Measurements from ENCODE around the gene ZWILCH. TPM values are rescaled to one million over a fixed set of nuclear protein-coding genes. Genes with fewer than 3 reads are reported as not detected.
A peak's percentile ranks its signal among the peaks of the same experiment; 100 is the strongest.

The ZWILCH gene
- total RNA-seq (28.8 and 29.8 TPM in 2 replicates), polyA plus RNA-seq (5.7 and 9.3 TPM in 2 replicates), polyA minus RNA-seq (17.5 and 20.9 TPM in 2 replicates), Bru-seq, nascent RNA (percentile 73 among the genes with signal in this experiment), BruChase-seq, experiment 1, labeled RNA remaining after a 6-hour chase (percentile 73 among the genes with signal in this experiment), BruChase-seq, experiment 2, labeled RNA remaining after a 2-hour chase (percentile 81 among the genes with signal in this experiment)
- polyA plus RNA-seq (2011; cell fraction: cytosol; rRNA removed): 16.8 and 17.1 TPM in 2 replicates
- polyA plus RNA-seq (2011; cell fraction: nucleus; rRNA removed): 19.6 and 32.0 TPM in 2 replicates
- 15.7 and 28.2 TPM in 2 replicates for polyA plus RNA-seq (2012)
- polyA minus RNA-seq (2011; cell fraction: cytosol; rRNA and poly(A)+ RNA removed): 47.4 TPM
- 8.6 and 24.0 TPM in 2 replicates for polyA minus RNA-seq (2011; cell fraction: nucleus; rRNA and poly(A)+ RNA removed)
- long read RNA-seq, transcript ZWILCH-202 (19 exons, 3,256 nt): minor isoform, 12 of 99 reads
- long read RNA-seq, transcript ZWILCH-201 (19 exons, 3,960 nt): major isoform, 69 of 99 reads
- long read RNA-seq, partial matches to known transcripts: 4 of 99 reads
- long read RNA-seq, other reads (novel, unspliced or antisense): 12 of 99 reads

DNA sequence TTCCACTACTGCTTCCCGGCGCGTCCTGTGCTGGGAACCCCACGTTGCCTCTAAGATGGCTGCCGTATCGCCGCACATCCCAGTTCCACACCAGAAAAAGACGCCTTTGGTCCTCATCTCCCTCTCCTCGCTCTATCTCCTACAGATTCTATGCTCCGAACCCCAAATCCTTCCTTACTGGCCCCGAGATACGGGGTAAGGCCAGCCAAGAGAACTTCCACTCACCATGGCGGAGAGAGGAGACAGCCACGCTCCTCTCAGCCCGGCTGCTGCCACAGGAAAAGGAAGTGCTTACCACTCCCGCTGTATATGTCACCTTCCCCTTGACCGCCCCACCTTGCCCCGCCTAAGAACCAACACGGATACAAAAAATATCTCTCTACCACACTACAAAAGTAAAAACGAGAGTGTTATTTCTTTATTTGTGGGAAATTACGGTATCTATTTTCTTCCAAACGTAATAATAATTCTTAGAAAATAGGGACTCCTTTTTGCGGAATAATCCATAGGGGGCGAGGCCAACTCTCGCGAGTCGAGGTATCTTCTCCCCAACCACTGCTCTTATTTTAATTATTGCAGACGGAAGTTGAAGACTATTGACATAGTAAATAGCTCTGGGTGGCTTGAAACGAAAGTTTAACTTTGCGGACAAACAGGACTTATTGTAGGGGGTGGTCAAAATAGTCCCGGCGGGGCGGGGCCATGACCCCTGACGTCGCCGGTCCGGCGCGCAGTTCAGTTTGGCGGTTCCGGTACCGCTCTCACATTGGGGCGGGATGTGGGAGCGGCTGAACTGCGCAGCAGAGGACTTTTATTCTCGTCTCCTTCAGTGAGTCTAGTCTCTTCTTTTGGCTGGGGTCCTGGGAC is at the start of gene ZWILCH, which contains the start of gene RPL4:
Gene ZWILCH, plus strand, starts transcription at position 764 of the 867 bp plus-strand sequence. Its CDS starts 13 bp downstream, at position 777.
Gene RPL4, minus strand, starts transcription at position 293 of the 867 bp plus-strand sequence. Its CDS starts 65 bp downstream, at position 228.
- Histone ChIP-seq H2AFZ (ENCODE audit: low read depth, low read length) (peak within 1 kb of the TSS; percentile 84), H3K9ac (replicated peaks; ENCODE audit: extremely low read depth, insufficient read depth, low read length) (peak within 1 kb of the TSS; percentile 98), H3K9me1 (replicated peaks; ENCODE audit: control insufficient read depth, extremely low read depth, insufficient read depth, low read length) (no peaks in the 10 kb centered on the region), H3K27ac (ENCODE audit: insufficient read depth, low read depth, low read length) (peak within 1 kb of the TSS; percentile 96), H3K9me3 (replicated peaks; ENCODE audit: control insufficient read depth, insufficient read depth, low read length) (no peaks in the 10 kb centered on the region), H3K4me2 (ENCODE audit: insufficient read depth, low read length) (peak within 1 kb of the TSS; percentile 98), H3K79me2 (ENCODE audit: control insufficient read depth, insufficient read depth, low read length) (peaks cover 74% of the 10 kb centered on the region), H3K4me3 (replicated peaks in 1 of 3; ENCODE audit: insufficient read depth in 1 of 3, low read depth in 1 of 3, low read length in 3 of 3) (peak within 1 kb of the TSS; percentile 93 to 98 (median 98)), H3K36me3 (ENCODE audit: control insufficient read depth in 2 of 2, extremely low read depth in 1 of 2, insufficient read depth in 2 of 2, low read length in 2 of 2) (peaks cover 20 to 27% of the 10 kb centered on the region in 2 experiments), H3K4me1 (ENCODE audit: control insufficient read depth, extremely low read depth, insufficient read depth, low read length) (peaks cover 28% of the 10 kb centered on the region), H3K27me3 (ENCODE audit: control insufficient read depth in 2 of 2, insufficient read depth in 2 of 2, low read length in 2 of 2) (no peaks in the 10 kb centered on the region), H4K20me1 (replicated peaks; ENCODE audit: control insufficient read depth, extremely low read depth, insufficient read depth, low read length) (no peaks in the 10 kb centered on the region)
- peak; percentile 79 for FAIRE-seq
- TF ChIP-seq POLR2A (IDR thresholded peaks at IDR 0.05; ENCODE audit: low read depth, low read length) (peak; percentile 79), JUN (IDR thresholded peaks at IDR 0.05; ENCODE audit: borderline replicate concordance, insufficient read depth, insufficient read length, low read depth) (no peak), GATA2 (IDR thresholded peaks at IDR 0.05; ENCODE audit: insufficient read depth, insufficient read length, low read depth, low read length) (no peak), MYC (IDR thresholded peaks at IDR 0.05; ENCODE audit: low read depth, low read length) (peak; percentile 72), FOS (IDR thresholded peaks at IDR 0.05; ENCODE audit: borderline replicate concordance, insufficient read depth, low read length) (no peak), EZH2 (IDR thresholded peaks at IDR 0.05; ENCODE audit: borderline replicate concordance, low read depth, low read length, severe bottlenecking) (no peak), POLR2AphosphoS5 (IDR thresholded peaks at IDR 0.05; ENCODE audit: insufficient read depth, low read depth, low read length) (peak; percentile 78), MAX (IDR thresholded peaks at IDR 0.05; ENCODE audit: insufficient read depth, insufficient read length) (peak; percentile 21)
- TF ChIP-seq, protein P1, sequence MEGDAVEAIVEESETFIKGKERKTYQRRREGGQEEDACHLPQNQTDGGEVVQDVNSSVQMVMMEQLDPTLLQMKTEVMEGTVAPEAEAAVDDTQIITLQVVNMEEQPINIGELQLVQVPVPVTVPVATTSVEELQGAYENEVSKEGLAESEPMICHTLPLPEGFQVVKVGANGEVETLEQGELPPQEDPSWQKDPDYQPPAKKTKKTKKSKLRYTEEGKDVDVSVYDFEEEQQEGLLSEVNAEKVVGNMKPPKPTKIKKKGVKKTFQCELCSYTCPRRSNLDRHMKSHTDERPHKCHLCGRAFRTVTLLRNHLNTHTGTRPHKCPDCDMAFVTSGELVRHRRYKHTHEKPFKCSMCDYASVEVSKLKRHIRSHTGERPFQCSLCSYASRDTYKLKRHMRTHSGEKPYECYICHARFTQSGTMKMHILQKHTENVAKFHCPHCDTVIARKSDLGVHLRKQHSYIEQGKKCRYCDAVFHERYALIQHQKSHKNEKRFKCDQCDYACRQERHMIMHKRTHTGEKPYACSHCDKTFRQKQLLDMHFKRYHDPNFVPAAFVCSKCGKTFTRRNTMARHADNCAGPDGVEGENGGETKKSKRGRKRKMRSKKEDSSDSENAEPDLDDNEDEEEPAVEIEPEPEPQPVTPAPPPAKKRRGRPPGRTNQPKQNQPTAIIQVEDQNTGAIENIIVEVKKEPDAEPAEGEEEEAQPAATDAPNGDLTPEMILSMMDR (IDR thresholded peaks at IDR 0.05; ENCODE audit: extremely low read depth in 1 of 2, insufficient read depth in 1 of 2, low read depth in 1 of 2, low read length in 2 of 2): no peak
- peak; percentile 86 for DNase-seq (ENCODE audit: low read depth, low spot score)
- dilution Hi-C loops (cut with MboI; ENCODE audit: extremely low pct_ligation_motif_present, low sequenced_read_pairs) (no loop called here), intact Hi-C loops (cut with micrococcal nuclease) (loop anchor here (2.0 to 5.0 kb wide), 3 partner anchors 62 to 348 kb away; partner anchors contain the start of gene SMAD6)
- no TSS peak for BruUV-seq (replicated peaks)
- POLR2A ChIA-PET: interaction anchor here (1.2 kb wide), 1 partner anchor 610 kb away, joined by 3 read pairs; no protein-coding TSS in a partner anchor
- CTCF ChIA-PET: interaction anchor here (2.0 kb wide), 1 partner anchor 11 kb away, joined by 5 read pairs; no protein-coding TSS in a partner anchor

Measured in endothelial cell of umbilical vein (primary cell).